Spleen (tissue), 11 donors: ENCODE results near the gene SPHK1. TPM values are rescaled to one million over a fixed set of nuclear protein-coding genes. Genes with fewer than 3 reads are reported as not detected.
A peak's percentile ranks its signal among the peaks of the same experiment; 100 is the strongest.

ENCODE experiments used
- DNase-seq: peaks from one replicate; pipeline ENCODE4 v3.0.0-alpha.2; 2020
- H3K27ac ChIP-seq, 8 donors: fragments of 200-600 bp; sonication (generic) in 7 of 8; 1 replicate in 4 of 8; 2 replicates in 4 of 8; pipeline versions ENCODE4 v1.5.0 to v1.8.0; 2016 to 2021; ENCODE audit warnings: inconsistent platforms in 4 of 8, mild to moderate bottlenecking in 4 of 8, moderate library complexity in 1 of 8
- H3K27me3 ChIP-seq, 7 donors: fragments of 200-600 bp; sonication (generic) in 6 of 7; replicated peaks in 1 of 7; 1 replicate in 4 of 7; 2 replicates in 3 of 7; pipeline versions ENCODE4 v1.5.0 to v1.8.0; 2016 to 2021; ENCODE audit warnings: inconsistent platforms in 3 of 7, mild to moderate bottlenecking in 1 of 7
- H3K36me3 ChIP-seq, 6 donors: fragments of 200-600 bp; sonication (generic) in 5 of 6; 1 replicate in 4 of 6; 2 replicates in 2 of 6; pipeline versions ENCODE4 v1.5.0 to v1.8.0; 2016 to 2021; ENCODE audit warnings: inconsistent platforms in 2 of 6
- H3K4me1 ChIP-seq, 6 donors: fragments of 200-600 bp; sonication (generic) in 5 of 6; 1 replicate in 3 of 6; 2 replicates in 3 of 6; pipeline versions ENCODE4 v1.5.0 to v1.8.0; 2016 to 2021; ENCODE audit warnings: inconsistent platforms in 3 of 6
- H3K4me3 ChIP-seq, 8 donors: fragments of 200-600 bp; sonication (generic) in 7 of 8; 1 replicate in 4 of 8; 2 replicates in 4 of 8; pipeline versions ENCODE4 v1.5.0 to v1.8.0; 2016 to 2021; ENCODE audit warnings: inconsistent platforms in 4 of 8, mild to moderate bottlenecking in 4 of 8, moderate library complexity in 2 of 8
- H3K9me3 ChIP-seq, 8 donors: fragments of 200-600 bp; sonication (generic) in 7 of 8; 1 replicate in 4 of 8; 2 replicates in 4 of 8; pipeline versions ENCODE4 v1.5.0 to v1.8.0; 2016 to 2021; ENCODE audit warnings: inconsistent platforms in 4 of 8
- POLR2A ChIP-seq, 3 donors: fragments of 450-650 bp; IDR thresholded peaks; one replicate each; pipeline ENCODE4 v1.5.1; 2017; ENCODE audit warnings: antibody characterized with exemption in 3 of 3, mild to moderate bottlenecking in 1 of 3
- POLR2AphosphoS5 ChIP-seq, 3 donors: sonication (generic); formaldehyde crosslinking; IDR thresholded peaks; one replicate each; pipeline ENCODE4 v1.5.1; 2017; ENCODE audit warnings: antibody characterized with exemption in 3 of 3
- WGBS, 5 donors: extraction: QIAGEN DNeasy Blood & Tissue Kit in 3 of 5; methylation state at CpG; one replicate each; pipeline versions ENCODE4 v1.1.5 to v1.1.7; 2013 to 2018; 5-methylcytosine and 5-hydroxymethylcytosine counted together
- intact Hi-C: fragments of 100-400 bp; cut with DNase I; formaldehyde crosslinking; loops from one replicate; pipeline ENCODE4 v1.15.0; 2023; ENCODE audit warnings: low total_unique reads
- polyA plus RNA-seq, 3 donors: library from polyadenylated mRNA; stranded (reverse); fragments of 200-250 nt; gene quantifications; one replicate each; pipeline ENCODE4 v1.2.1, GENCODE V29; 2013
- total RNA-seq, 7 donors: library from RNA; depleted of rRNA in 3 of 7; stranded (reverse); fragments of >200 nt in 3 of 7; fragmentation: NEBNext Ultra II Directional in 4 of 7; extraction: Animal tissue kit (Norgen Biotek cat#: 25700) in 4 of 7; gene quantifications; one replicate each; pipeline versions ENCODE4 v1.1.0 to v1.2.1, GENCODE V29; 2016 to 2021
- TF ChIP-seq, protein P1 (sequence below), 11 experiments: fragments of 200-600 bp in 7 of 11; fragments of 450-650 bp in 4 of 11; sonication (generic) in 4 of 11; IDR thresholded peaks in 8 of 11; conservative IDR thresholded peaks in 3 of 11; 1 replicate in 7 of 11; 2 replicates in 4 of 11; pipeline versions ENCODE4 v1.4.0 to v1.8.0; 2016 to 2021; ENCODE audit warnings: antibody characterized with exemption in 11 of 11, inconsistent platforms in 4 of 11, mild to moderate bottlenecking in 1 of 11
- donor health status: healthy with polysubstance abuse.
- donor health status: DM: no; HTN: no; CAD: no; lungs with moderate emphysema.
- donor health status: DM: no; HTN: no; CAD: no.
- donor health status: Bipolar disorder and iron deficiency.
- donor health status: healthy.
- donor health status: DM: no; HTN: no; CAD: no.
- donor health status: DM: yes; HTN: yes; CAD: no.

Gene SPHK1
- total and polyA plus RNA-seq, 10 donors: 3.7 to 11.4 (median 6.0) TPM

DNA sequence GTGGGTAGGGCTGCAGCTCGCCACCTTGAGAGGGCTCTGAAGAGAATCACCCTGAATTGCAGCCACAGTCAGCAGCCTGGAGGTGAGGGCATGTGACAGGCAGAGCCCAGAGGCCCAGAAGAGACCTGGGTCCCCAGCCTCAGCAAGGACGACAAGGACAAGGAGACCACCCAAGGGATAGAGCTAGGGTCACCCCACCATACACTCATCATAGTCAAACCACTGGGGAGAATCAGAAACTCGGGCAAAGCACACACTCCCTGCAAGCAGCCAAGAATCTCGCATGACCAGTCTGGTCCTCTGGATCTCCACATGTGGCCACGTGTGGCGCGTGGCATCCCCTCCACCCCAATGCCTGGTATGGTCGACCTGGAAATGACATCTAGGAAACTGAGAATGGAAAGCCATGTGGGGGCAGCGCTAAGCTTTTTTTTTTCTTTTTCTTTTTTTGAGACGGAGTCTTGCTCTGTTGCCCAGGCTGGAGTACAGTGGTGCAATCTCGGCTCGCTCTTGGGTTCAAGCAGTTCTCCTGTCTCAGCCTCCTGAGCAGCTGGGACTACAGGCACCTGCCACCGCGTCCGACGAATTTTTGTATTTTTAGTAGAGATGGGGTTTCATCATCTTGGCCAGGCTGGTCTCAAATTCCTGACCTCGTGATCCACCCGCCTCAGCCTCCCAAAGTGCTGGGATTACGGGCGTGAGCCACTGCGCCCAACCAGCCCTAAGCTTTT is 4.6 kb upstream of the SPHK1 start:
- TF ChIP-seq, protein P1, sequence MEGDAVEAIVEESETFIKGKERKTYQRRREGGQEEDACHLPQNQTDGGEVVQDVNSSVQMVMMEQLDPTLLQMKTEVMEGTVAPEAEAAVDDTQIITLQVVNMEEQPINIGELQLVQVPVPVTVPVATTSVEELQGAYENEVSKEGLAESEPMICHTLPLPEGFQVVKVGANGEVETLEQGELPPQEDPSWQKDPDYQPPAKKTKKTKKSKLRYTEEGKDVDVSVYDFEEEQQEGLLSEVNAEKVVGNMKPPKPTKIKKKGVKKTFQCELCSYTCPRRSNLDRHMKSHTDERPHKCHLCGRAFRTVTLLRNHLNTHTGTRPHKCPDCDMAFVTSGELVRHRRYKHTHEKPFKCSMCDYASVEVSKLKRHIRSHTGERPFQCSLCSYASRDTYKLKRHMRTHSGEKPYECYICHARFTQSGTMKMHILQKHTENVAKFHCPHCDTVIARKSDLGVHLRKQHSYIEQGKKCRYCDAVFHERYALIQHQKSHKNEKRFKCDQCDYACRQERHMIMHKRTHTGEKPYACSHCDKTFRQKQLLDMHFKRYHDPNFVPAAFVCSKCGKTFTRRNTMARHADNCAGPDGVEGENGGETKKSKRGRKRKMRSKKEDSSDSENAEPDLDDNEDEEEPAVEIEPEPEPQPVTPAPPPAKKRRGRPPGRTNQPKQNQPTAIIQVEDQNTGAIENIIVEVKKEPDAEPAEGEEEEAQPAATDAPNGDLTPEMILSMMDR (IDR thresholded peaks at IDR 0.05 in 8 of 11, conservative IDR thresholded peaks at IDR 0.05 in 3 of 11): no peak
- TF ChIP-seq POLR2A (IDR thresholded peaks at IDR 0.05): no peak
- no peak for TF ChIP-seq POLR2AphosphoS5 (IDR thresholded peaks at IDR 0.05)
- H3K4me1 ChIP-seq: peaks cover 8 to 48% (median 27%) of the 10 kb centered on the region in 6 donors
- no peak for DNase-seq
- H3K9me3 ChIP-seq: no peaks in the 10 kb centered on the region
- 92 to 98% (median 93%) methylated on average over 20 to 21 of the region's 21 CpGs for WGBS, 5 donors
- H3K27me3 ChIP-seq: peaks cover 0 to 26% (median 14%) of the 10 kb centered on the region in 7 donors
- no peaks in the 10 kb centered on the region for H3K36me3 ChIP-seq
- H3K27ac ChIP-seq: no peak overlapping the region
- intact Hi-C loops: no loop called here
- no peak overlapping the region for H3K4me3 ChIP-seq

DNA sequence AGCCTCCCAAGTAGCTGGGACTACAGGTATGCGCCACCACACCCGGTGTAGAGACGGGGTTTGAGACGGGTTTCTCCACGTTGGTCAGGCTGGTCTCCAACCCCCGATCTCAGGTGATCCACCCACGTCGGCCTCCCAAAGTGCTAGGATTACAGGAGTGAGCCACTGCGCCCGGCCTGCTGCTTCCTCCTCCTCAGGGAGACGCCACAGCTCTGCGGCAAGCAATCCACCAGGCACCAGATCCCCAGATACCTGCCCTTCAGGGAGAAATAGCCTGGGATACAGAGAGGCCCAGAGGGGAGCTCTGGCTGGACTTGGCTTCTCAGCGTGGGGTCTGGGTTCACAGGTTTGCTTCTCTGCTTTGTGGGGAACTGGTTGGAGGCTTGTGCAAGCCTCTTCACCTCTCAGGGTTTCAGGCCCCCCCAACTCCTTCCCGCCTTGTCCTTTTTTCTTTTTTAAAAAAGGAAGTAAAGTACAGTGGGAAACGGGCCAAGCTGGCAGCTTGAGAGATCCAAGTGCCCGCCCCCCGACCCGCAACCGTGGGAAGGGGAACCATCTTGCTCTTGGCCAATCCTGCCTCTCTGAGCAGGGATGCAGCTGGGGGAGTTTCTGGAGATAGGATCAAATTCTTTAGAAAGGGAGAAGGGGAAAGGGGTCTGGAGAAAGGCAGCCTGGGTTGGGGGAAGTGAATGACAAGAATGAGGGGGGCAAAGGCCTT is 2.6 kb upstream of the SPHK1 start:
- WGBS, 5 donors: 50 to 81% (median 61%) methylated on average over 19 of the region's 19 CpGs
- DNase-seq: no peak
- Histone ChIP-seq H3K27ac (peak overlapping the region in 3 of 8 donors; percentile 78 to 86 (median 84)), H3K4me3 (peak overlapping the region in 4 of 8 donors; percentile 64 to 92 (median 76)), H3K4me1 (peaks cover 21 to 60% (median 43%) of the 10 kb centered on the region in 6 donors), H3K36me3 (no peaks in the 10 kb centered on the region), H3K27me3 (peaks cover 0 to 36% (median 19%) of the 10 kb centered on the region in 7 donors), H3K9me3 (no peaks in the 10 kb centered on the region)
- intact Hi-C loops: no loop called here
- no peak for TF ChIP-seq POLR2A (IDR thresholded peaks at IDR 0.05)
- TF ChIP-seq, protein P1 (IDR thresholded peaks at IDR 0.05 in 8 of 11, conservative IDR thresholded peaks at IDR 0.05 in 3 of 11): no peak
- no peak for TF ChIP-seq POLR2AphosphoS5 (IDR thresholded peaks at IDR 0.05)

DNA sequence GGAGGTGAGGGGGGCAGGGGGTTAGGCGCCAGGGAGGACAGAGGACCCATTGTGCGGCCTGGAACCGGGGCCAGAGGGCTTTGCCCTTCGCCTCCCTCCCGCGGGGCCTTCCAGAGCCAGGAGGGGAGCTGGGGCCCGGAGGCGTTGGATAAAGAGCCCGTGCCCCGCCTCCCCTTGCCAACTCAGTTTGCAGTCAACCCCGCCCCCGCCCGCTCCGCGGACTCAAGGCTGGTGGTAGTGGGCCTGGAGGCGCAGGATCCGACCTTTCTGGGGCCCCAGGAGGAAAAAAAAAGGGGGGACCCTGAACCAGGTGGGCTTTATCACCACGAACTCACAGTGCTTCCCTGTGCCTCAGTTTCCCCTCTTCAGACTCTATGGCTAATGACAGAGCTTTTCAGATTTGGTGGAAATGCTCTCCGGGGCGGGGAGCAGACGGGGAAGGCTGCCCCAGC is 2.0 kb upstream of the SPHK1 start:
- Histone ChIP-seq H3K36me3 (no peaks in the 10 kb centered on the region), H3K4me3 (peak overlapping the region in 7 of 8 donors; percentile 62 to 92 (median 72)), H3K4me1 (peaks cover 21 to 58% (median 43%) of the 10 kb centered on the region in 6 donors), H3K9me3 (no peaks in the 10 kb centered on the region), H3K27me3 (peaks cover 0 to 36% (median 19%) of the 10 kb centered on the region in 7 donors), H3K27ac (peak overlapping the region in 5 of 8 donors; percentile 63 to 86 (median 78))
- TF ChIP-seq POLR2AphosphoS5 (IDR thresholded peaks at IDR 0.05) (no peak), POLR2A (IDR thresholded peaks at IDR 0.05) (no peak)
- TF ChIP-seq, protein P1 (IDR thresholded peaks at IDR 0.05 in 8 of 11, conservative IDR thresholded peaks at IDR 0.05 in 3 of 11): no peak
- WGBS, 5 donors: 11 to 41% (median 21%) methylated on average over 17 to 21 of the region's 21 CpGs
- intact Hi-C loops: no loop called here
- DNase-seq: peak; percentile 81
